Trophoblast cell (in vitro differentiated cells and primary cell): ENCODE data around the gene ZNF24.

Experiments used
- DNase-seq, 2 donors: peaks; one replicate each; pipeline ENCODE4 v3.0.0-alpha.2; 2016
- H2AFZ ChIP-seq: 2 replicates; pipeline ENCODE4 v1.6.1; 2013; ENCODE audit warnings: low read length, moderate library complexity, mild to moderate bottlenecking; ENCODE audit not compliant: insufficient read depth, poor library complexity
- H2AK5ac ChIP-seq: 2 replicates; pipeline ENCODE4 v1.6.1; 2013; ENCODE audit warnings: mild to moderate bottlenecking, low read length
- H2BK120ac ChIP-seq: 2 replicates; pipeline ENCODE4 v1.6.1; 2013; ENCODE audit warnings: low read length, mild to moderate bottlenecking, moderate library complexity; ENCODE audit not compliant: insufficient read depth, poor library complexity
- H2BK12ac ChIP-seq: 2 replicates; pipeline ENCODE4 v1.6.1; 2013; ENCODE audit warnings: mild to moderate bottlenecking, low read length, moderate library complexity
- H2BK5ac ChIP-seq: 2 replicates; pipeline ENCODE4 v1.6.1; 2013; ENCODE audit warnings: low read length, low read depth, moderate library complexity, mild to moderate bottlenecking; ENCODE audit not compliant: poor library complexity
- H3K14ac ChIP-seq: 2 replicates; pipeline ENCODE4 v1.6.1; 2013; ENCODE audit warnings: mild to moderate bottlenecking, low read length
- H3K18ac ChIP-seq: 2 replicates; pipeline ENCODE4 v1.6.1; 2013; ENCODE audit warnings: mild to moderate bottlenecking, low read length
- H3K23ac ChIP-seq: 2 replicates; pipeline ENCODE4 v1.6.1; 2013; ENCODE audit warnings: low read length
- H3K27ac ChIP-seq: 2 replicates; pipeline ENCODE4 v1.5.1; 2013; ENCODE audit warnings: low read depth, mild to moderate bottlenecking, inconsistent platforms, low read length, moderate library complexity
- H3K27me3 ChIP-seq: 2 replicates; pipeline ENCODE4 v1.6.1; 2013; ENCODE audit warnings: inconsistent platforms, mild to moderate bottlenecking, low read length, moderate library complexity; ENCODE audit not compliant: insufficient read depth
- H3K36me3 ChIP-seq, 2 experiments: 1 replicate in 1 of 2; 2 replicates in 1 of 2; pipeline ENCODE4 v1.6.1; 2013; ENCODE audit warnings: low read length in 2 of 2, mild to moderate bottlenecking in 2 of 2, moderate library complexity in 1 of 2; ENCODE audit not compliant: insufficient read depth in 2 of 2, control insufficient read depth in 1 of 2
- H3K4ac ChIP-seq: 2 replicates; pipeline ENCODE4 v1.6.1; 2013; ENCODE audit warnings: low read depth, mild to moderate bottlenecking, low read length, moderate library complexity
- H3K4me1 ChIP-seq, 2 experiments: 1 replicate in 1 of 2; 2 replicates in 1 of 2; pipeline ENCODE4 v1.6.1; 2013; ENCODE audit warnings: low read length in 2 of 2, mild to moderate bottlenecking in 2 of 2, moderate library complexity in 1 of 2; ENCODE audit not compliant: insufficient read depth in 2 of 2, control insufficient read depth in 1 of 2
- H3K4me2 ChIP-seq: 2 replicates; pipeline ENCODE4 v1.6.1; 2013; ENCODE audit warnings: inconsistent platforms, mild to moderate bottlenecking, low read length, moderate library complexity
- H3K4me3 ChIP-seq: 2 replicates; pipeline ENCODE4 v1.5.1; 2013; ENCODE audit warnings: mild to moderate bottlenecking, low read depth, low read length, inconsistent platforms
- H3K79me1 ChIP-seq: one replicate; pipeline ENCODE4 v1.6.1; 2013; ENCODE audit warnings: low read length
- H3K79me2 ChIP-seq: 2 replicates; pipeline ENCODE4 v1.6.1; 2013; ENCODE audit warnings: low read length, mild to moderate bottlenecking; ENCODE audit not compliant: control insufficient read depth, insufficient read depth, poor library complexity
- H3K9ac ChIP-seq: 2 replicates; pipeline ENCODE4 v1.6.1; 2013; ENCODE audit warnings: mild to moderate bottlenecking, low read length
- H3K9me3 ChIP-seq: 2 replicates; pipeline ENCODE4 v1.6.1; 2013; ENCODE audit warnings: low read depth, mild to moderate bottlenecking, control low read depth, inconsistent platforms, low read length; ENCODE audit not compliant: insufficient read depth
- H4K12ac ChIP-seq: 2 replicates; pipeline ENCODE4 v1.6.1; 2013; ENCODE audit warnings: low read depth, mild to moderate bottlenecking, low read length, moderate library complexity
- H4K8ac ChIP-seq: 2 replicates; pipeline ENCODE4 v1.6.1; 2013; ENCODE audit warnings: low read depth, mild to moderate bottlenecking, low read length, moderate library complexity
- H4K91ac ChIP-seq: one replicate; pipeline ENCODE4 v1.6.1; 2013; ENCODE audit warnings: low read depth, mild to moderate bottlenecking, low read length, moderate library complexity
- WGBS: extraction: QIAGEN DNeasy Blood & Tissue Kit; methylation state at CpG from one replicate; pipeline ENCODE4 v1.1.7; 2013; ENCODE audit warnings: missing lambda C conversion rate; ENCODE audit not compliant: insufficient read length, insufficient coverage; ENCODE audit errors: extremely low coverage; 5-methylcytosine and 5-hydroxymethylcytosine counted together

Gene ZNF24

GRCh38 chr18:35379421-35379820, 35.2 kb upstream of the ZNF24 start:
- peaks cover 5% of the 10 kb centered on the region for H3K79me2 ChIP-seq
- no peak overlapping the region for H4K12ac ChIP-seq
- H3K9ac ChIP-seq, result no peak overlapping the region
- H4K91ac ChIP-seq, result no peak overlapping the region
- H3K36me3 ChIP-seq, result no peaks in the 10 kb centered on the region
- H3K4me3 ChIP-seq, result no peak overlapping the region
- no peaks in the 10 kb centered on the region for H3K27me3 ChIP-seq
- no peak overlapping the region for H3K27ac ChIP-seq
- peaks cover 5% of the 10 kb centered on the region for H3K79me1 ChIP-seq
- H4K8ac ChIP-seq, result no peak overlapping the region
- peaks cover 0 to 3% of the 10 kb centered on the region in 2 experiments for H3K4me1 ChIP-seq
- H2AFZ ChIP-seq, result no peak overlapping the region
- H3K4ac ChIP-seq, result no peak overlapping the region
- H3K18ac ChIP-seq, result no peak overlapping the region
- H2BK5ac ChIP-seq, result no peak overlapping the region
- H3K9me3 ChIP-seq, result no peaks in the 10 kb centered on the region
- H2BK12ac ChIP-seq, result no peak overlapping the region
- H3K4me2 ChIP-seq, result no peak overlapping the region
- H2BK120ac ChIP-seq, result no peak overlapping the region
- WGBS, result no CpG with 5 or more reads among the region's 2 CpGs
- no peak overlapping the region for H3K23ac ChIP-seq
- H3K14ac ChIP-seq, result no peak overlapping the region
- H2AK5ac ChIP-seq, result no peak overlapping the region
- no peak for DNase-seq

- no peak overlapping the region for H3K4me3 ChIP-seq
- WGBS, result no CpG with 5 or more reads among the region's 4 CpGs
- no peak overlapping the region for H3K9ac ChIP-seq
- no peak overlapping the region for H4K12ac ChIP-seq
- H2BK120ac ChIP-seq, result no peak overlapping the region
- H3K23ac ChIP-seq, result no peak overlapping the region
- no peak overlapping the region for H3K14ac ChIP-seq
- no peaks in the 10 kb centered on the region for H3K27me3 ChIP-seq
- no peak overlapping the region for H2AFZ ChIP-seq
- H3K4ac ChIP-seq, result no peak overlapping the region
- peaks cover 5% of the 10 kb centered on the region for H3K79me1 ChIP-seq
- no peak overlapping the region for H3K4me2 ChIP-seq
- no peak overlapping the region for H3K27ac ChIP-seq
- no peak overlapping the region for H2AK5ac ChIP-seq
- no peaks in the 10 kb centered on the region for H3K9me3 ChIP-seq
- H3K79me2 ChIP-seq, result peaks cover 5% of the 10 kb centered on the region
- DNase-seq, result no peak
- H2BK12ac ChIP-seq, result no peak overlapping the region
- no peak overlapping the region for H2BK5ac ChIP-seq
- H3K18ac ChIP-seq, result no peak overlapping the region
- no peak overlapping the region for H4K91ac ChIP-seq
- H4K8ac ChIP-seq, result no peak overlapping the region
- H3K4me1 ChIP-seq, result peaks cover 0 to 3% of the 10 kb centered on the region in 2 experiments
- H3K36me3 ChIP-seq, result no peaks in the 10 kb centered on the region
Measured at GRCh38 chr18:35378574-35378896, 34.3 kb upstream of the ZNF24 start.

GRCh38 chr18:35377875-35378573, 33.8 kb upstream of the ZNF24 start:
- Histone ChIP-seq H3K79me1 (peaks cover 5% of the 10 kb centered on the region), H3K18ac (no peak overlapping the region), H3K4ac (no peak overlapping the region), H3K14ac (no peak overlapping the region), H3K79me2 (peaks cover 5% of the 10 kb centered on the region), H2BK12ac (no peak overlapping the region), H3K4me1 (peaks cover 0 to 3% of the 10 kb centered on the region in 2 experiments), H3K27ac (no peak overlapping the region), H4K12ac (no peak overlapping the region), H3K23ac (no peak overlapping the region), H3K4me2 (no peak overlapping the region), H2BK5ac (no peak overlapping the region), H2BK120ac (no peak overlapping the region), H3K27me3 (no peaks in the 10 kb centered on the region), H2AFZ (no peak overlapping the region), H3K4me3 (no peak overlapping the region), H4K91ac (no peak overlapping the region), H3K9me3 (no peaks in the 10 kb centered on the region), H4K8ac (no peak overlapping the region), H3K9ac (no peak overlapping the region), H2AK5ac (no peak overlapping the region), H3K36me3 (no peaks in the 10 kb centered on the region)
- peak; percentile 7 to 40 for DNase-seq
- WGBS, result no CpG with 5 or more reads among the region's 14 CpGs

GRCh38 chr18:35376742-35377695, 32.8 kb upstream of the ZNF24 start, which contains the start of gene ZNF396:
Gene ZNF396, minus strand, starts transcription at chr18:35377337. Its CDS starts 3,045 bp downstream, at chr18:35374292.
- Histone ChIP-seq H3K27ac (no peak within 1 kb of the TSS), H3K9ac (peak within 1 kb of the TSS; percentile 43), H2BK12ac (no peak within 1 kb of the TSS), H3K4ac (no peak within 1 kb of the TSS), H3K27me3 (no peaks in the 10 kb centered on the region), H3K4me3 (peak within 1 kb of the TSS; percentile 87), H4K91ac (peak within 1 kb of the TSS; percentile 41), H3K79me2 (peaks cover 5% of the 10 kb centered on the region), H3K36me3 (no peaks in the 10 kb centered on the region), H2AFZ (peak within 1 kb of the TSS; percentile 96), H3K4me1 (peaks cover 0 to 3% of the 10 kb centered on the region in 2 experiments), H3K18ac (peak within 1 kb of the TSS; percentile 48), H2AK5ac (no peak within 1 kb of the TSS), H4K8ac (peak within 1 kb of the TSS; percentile 77), H3K9me3 (no peaks in the 10 kb centered on the region), H2BK5ac (no peak within 1 kb of the TSS), H3K79me1 (peaks cover 5% of the 10 kb centered on the region), H3K4me2 (peak within 1 kb of the TSS; percentile 93), H3K14ac (peak within 1 kb of the TSS; percentile 56), H4K12ac (peak within 1 kb of the TSS; percentile 49), H3K23ac (no peak within 1 kb of the TSS), H2BK120ac (no peak within 1 kb of the TSS)
- DNase-seq, result peak; percentile 48 to 70
- WGBS, result no CpG with 5 or more reads among the region's 78 CpGs
